ENCODE results near the gene MYOF.
A peak's percentile ranks its signal among the peaks of the same experiment; 100 is the strongest.
"Not testable (repeated sequence)": the region's sequence is repeated elsewhere in the genome, so short reads cannot be mapped to it uniquely, and the experiment has no call there.

Gene MYOF

DNA sequence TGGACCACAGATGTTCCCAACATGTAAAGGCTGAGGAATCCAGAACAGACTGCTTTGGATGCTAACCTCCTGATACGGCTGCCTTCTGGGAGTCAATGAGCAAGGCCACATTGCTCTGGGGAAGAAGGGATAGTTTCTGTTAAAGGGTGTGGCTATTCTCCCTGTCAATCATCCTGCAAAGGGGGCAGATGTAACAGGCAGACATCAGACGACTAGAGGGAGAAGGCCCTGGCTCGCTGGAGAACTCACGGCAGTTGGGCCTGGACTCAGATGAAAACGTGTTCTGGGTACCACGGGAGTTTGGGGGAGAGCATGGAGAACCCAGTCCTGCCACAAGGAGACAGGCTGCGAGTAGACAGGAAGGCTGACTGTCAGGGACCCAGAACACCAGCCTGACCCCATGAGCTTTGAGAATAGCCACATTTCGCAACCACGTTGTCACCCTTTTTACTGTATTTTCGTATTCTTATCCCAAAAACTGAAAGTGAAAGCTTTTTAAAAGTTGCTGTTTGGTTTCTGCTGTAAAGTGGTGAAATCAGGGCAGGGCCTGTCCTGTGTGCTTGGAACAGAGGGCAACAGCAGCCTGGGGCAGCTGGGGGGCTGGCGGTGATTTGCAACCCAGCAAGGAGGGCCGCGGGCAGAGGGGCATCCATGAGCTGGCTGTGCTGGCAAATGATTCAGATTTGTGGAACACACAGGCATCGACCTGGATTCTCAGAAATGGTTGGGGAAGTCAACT, 95.3 kb downstream of the MYOF start:
- DNase-seq, result peak; percentile 10

DNA sequence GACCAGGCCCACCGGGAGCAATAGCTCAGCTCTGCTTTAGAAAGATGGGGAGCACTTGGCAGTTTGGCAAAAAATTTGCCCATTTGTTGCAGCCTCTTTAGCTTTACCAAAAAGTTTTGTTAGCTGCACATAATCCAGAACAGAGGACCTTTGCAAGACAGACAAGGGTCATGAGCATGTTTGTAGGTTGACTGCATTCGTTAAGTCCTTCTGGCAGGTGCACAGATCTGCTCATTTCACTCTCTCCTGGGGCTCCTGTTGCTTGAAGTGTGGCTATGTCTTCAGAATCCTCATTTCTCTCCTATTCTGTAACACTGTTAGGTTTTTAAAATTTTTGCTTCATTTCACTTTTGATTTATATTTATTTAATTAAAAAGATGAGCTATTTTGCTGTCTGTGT, 96.8 kb downstream of the MYOF start:
- DNase-seq, result no peak

DNA sequence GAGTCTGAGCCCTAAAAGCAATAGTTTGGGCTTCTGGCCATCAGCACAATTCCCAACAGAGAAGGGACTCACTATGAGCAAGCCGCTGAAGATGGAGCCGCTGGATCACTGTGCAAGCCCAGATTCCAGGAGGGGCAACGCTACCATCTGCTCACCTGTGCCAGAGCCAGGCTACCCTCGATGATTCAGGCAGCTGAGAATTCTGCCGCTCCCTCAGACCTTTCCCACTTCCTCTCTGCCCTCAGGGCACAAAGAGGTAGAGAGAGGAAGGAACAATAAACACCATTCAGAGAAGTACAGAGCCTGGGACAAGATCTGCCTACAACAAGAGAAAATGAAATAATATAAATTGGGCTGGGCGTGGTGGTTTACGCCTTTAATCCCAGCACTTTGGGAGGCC, 98.1 kb downstream of the MYOF start:
- DNase-seq, result no peak

DNA sequence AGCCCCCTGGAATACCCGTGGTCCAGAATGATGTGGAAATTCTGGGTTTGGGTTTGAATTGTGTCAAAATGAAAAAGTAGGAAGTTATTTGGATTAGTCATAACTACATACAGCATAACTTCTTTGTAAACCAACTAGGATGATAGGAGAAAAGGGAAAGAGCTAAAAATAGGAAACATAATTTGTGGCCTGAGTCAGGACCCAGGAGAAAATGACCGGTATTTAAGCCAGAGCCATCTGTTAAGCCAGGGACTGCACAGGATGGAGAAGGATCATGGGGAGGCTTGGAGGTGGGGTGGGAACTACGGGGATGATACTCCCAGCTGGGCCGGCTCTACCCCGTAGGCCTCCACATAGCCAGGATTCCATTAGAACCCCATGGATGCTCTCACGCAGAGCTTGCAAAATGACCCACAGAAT, 98.6 kb downstream of the MYOF start:
- DNase-seq, result no peak

GRCh38 chr10:93379731-93380575, 102.2 kb downstream of the MYOF start:
- peak; percentile 72 for DNase-seq

GRCh38 chr10:93378997-93379730, 103.0 kb downstream of the MYOF start:
- peak; percentile 52 for DNase-seq

DNA sequence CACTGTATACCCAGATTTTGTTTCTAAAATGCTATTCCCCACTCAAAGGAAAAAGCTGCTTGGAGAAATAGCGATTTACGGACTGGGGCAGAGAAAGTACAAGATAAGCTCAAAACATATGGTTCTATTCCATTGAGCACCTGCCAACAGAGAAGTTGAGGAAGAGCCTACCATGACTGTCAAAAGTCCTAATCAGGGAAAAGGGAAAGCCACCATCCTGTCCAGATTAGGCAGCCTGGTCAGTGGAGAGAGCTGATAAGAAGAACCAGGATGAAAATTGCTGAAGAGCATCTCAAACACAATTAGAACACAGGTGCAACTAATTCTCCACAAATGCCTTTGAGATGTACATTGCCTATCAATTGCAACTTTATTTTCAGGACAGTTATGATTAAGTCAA, 104.1 kb downstream of the MYOF start:
- DNase-seq, result no peak

DNA sequence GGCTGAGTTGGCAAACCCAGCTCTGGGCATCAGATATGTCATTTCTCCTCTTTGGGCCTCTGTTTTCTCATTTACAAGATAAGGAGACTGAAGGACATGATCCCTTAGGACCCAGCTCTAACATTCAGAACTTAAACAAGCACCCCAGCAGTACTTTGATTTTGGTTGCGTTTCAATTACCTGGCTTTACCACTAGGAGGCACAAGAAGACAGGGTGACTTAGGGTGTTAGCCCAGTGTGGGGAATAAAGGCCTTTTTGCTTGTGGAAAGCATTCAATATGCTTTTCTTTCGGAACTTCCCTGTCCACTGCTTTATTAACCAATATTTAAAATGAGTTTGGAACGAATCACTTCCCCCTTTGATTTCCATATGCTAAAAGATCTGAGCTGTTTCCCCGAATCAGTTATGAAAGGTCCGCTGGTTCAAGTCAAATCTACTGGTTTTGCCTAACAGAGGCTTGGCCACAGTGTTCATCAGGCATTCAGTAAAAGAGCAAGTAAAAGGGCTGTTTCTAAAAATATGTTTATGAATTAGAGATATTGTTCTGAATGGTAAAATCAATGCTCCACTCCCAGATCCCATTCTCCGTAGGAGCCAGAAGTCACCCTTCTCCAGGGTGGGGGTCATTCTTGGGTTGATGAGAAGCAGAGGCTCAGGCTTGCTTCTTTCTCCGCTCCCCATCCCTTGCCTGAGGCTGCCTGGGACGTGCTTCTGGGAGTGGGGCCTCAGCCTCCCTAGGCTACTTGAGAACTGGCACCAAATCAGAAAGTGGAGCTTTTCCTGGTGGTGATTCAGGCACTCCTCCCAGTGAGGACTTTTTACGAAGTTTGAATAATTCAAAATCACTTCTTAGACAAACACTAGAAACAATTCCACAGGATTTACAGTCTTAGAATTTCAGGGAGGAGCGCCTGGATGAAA, 105.5 kb downstream of the MYOF start:
- DNase-seq, result peak; percentile 39

DNA sequence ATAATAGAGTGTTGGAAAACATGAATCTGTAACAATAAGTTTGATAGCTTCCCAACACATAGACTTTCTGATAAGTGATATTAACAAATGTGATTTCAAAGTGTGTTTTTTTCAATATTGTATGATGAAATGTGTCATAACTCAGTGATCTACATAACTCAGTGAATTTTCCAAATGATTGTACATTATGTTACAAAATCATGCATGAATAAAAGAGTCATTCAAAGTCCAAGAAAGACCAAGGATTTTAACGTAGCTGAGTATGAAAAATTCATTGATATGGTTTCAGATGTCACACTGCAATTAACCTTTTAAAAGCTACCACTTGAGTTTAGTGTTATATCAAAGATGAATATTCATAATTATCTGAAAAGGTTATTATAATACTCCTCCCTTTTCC, 111.2 kb downstream of the MYOF start:
- no peak for DNase-seq

GRCh38 chr10:93369588-93370164, 112.5 kb downstream of the MYOF start:
- DNase-seq, result no peak

GRCh38 chr10:93368210-93368609, 113.9 kb downstream of the MYOF start:
- DNase-seq, result no peak

GRCh38 chr10:93367664-93368063, 114.5 kb downstream of the MYOF start:
- no peak for DNase-seq

DNA sequence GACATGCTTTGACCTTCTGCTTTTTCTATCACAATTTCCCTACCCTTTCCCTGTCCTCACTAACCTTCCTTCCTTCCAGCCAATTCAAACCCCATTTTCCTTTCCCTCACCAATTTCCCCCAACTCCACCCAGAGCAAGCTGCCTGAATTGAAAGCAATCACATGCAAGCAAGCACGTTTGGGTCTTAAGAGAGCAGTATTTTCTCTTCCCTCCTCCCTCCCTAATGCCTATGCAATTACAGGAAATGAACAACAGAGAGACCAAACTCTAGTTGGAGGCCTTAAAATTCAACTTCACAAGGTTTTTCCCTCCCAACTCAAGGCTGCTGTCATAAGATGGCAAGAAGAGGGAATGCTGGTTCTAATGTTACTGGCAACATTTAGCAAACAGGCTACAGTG, 117.2 kb downstream of the MYOF start:
- DNase-seq, result no peak

- no peak for DNase-seq
Measured at GRCh38 chr10:93363891-93364648, 118.1 kb downstream of the MYOF start.

GRCh38 chr10:93358398-93358797, 123.7 kb downstream of the MYOF start:
- not testable (repeated sequence) for DNase-seq

DNA sequence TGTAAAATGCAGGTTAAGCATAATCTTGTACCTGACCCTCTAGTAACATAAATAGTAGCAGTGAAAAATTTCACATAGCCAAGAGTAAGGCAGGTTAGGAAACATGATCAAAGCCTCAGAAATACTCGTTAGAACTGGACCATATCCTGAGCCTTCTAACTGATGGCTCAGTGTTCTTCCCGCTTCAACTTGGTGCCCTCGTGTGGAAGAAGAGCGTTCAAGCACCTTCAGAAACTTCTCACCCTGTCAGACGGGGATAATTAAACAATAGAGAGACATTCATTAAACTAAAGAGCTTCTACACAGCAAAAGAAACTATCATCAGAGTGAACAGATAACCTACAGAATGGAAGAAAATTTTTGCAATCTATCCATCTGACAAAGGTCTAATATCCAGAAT, 124.5 kb downstream of the MYOF start:
- peak; percentile 14 for DNase-seq

DNA sequence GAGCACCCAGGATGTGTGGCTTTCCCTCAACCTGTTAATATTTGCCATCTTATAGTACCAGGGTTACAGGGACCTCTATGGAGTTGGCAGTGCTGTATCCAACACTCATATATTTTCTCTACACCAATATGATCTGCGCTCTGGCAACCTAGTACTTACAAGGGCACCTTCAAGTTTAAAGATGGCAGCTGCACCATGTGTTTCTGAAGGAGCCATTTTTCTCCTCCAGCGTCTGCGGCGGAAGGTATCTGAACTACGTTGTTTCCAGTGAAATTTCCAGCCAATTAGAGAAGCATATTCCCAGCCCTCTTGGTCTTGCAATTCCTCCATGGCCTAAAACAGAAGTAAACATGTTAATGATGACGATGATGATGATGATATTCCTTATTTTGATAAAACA, 125.6 kb downstream of the MYOF start:
- no peak for DNase-seq

GRCh38 chr10:93352638-93353383, 129.3 kb downstream of the MYOF start:
- DNase-seq, result no peak

- no peak for DNase-seq
Measured at GRCh38 chr10:93346694-93347093, 135.4 kb downstream of the MYOF start.

- DNase-seq, result no peak
Measured at GRCh38 chr10:93346108-93346507, 136.0 kb downstream of the MYOF start.

GRCh38 chr10:93344691-93345090, 137.4 kb downstream of the MYOF start:
- no peak for DNase-seq

All from stimulated activated CD4-positive, alpha-beta T cell treated with anti-CD3 and anti-CD28 coated beads, Interleukin-15, amount 100 ng/mL, for 24 hours (primary cell).